T-helper 1 cell treated with Interleukin-12 subunit alpha and Interleukin-12 subunit beta and Interleukin-4 antibody, amounts not matched to agents 30 ng/mL and 1 ng/mL, for 36 hours (primary cell): ENCODE data around the gene RNGTT. TPM values are rescaled to one million over a fixed set of nuclear protein-coding genes. Genes with fewer than 3 reads are reported as not detected.
"Not testable (repeated sequence)": the region's sequence is repeated elsewhere in the genome, so short reads cannot be mapped to it uniquely, and the experiment has no call there.

Experiments
- intact Hi-C: fragments of 100-400 bp; cut with micrococcal nuclease; formaldehyde crosslinking; loops from one replicate; pipeline ENCODE4 v1.15.1; 2024
- total RNA-seq: library from RNA; stranded (reverse); gene quantifications from 2 replicates; pipeline ENCODE4 v1.2.3, GENCODE V29; 2022

Gene RNGTT
- total RNA-seq, 1 donor from 2014 or later, result 24.4 TPM

DNA sequence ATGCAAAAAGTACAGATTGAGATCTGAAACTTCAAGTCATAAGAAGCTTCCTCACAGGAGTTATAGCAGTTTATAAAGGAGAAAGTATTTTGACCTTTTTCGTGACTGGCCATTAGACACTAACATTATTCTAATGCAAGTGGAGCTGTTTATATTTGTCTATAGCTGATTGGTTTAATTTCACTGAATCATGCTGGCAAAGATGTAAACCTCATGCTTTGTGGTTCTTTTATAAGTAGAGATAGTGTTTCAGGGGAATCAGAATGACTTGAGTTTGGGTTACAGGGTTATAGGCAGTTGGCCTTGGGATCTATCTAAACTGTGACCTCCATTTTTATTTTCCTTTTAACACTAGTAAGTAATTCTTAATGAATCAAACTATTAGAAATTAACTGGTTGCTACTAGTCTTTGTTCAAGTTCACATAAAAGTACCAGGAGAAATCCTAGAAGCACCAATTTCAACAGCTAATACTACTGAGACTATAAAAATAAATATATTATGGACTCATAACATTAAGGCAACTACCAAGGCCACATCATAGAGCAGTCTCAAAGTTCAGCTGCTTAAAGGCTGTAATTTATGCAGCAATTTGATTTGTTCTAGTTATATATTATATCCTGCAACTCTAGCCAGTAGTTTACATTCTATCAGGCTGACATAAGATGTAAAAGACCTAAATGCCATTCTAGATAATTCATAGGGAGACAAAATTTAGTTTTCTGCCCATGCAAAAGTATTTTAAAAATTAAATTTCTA is 94.0 kb downstream of the RNGTT start:
- intact Hi-C loops, result loop anchor here (1.0 to 10.0 kb wide), 11 partner anchors 88 to 1802 kb away; partner anchors contain the start of genes AKIRIN2, CNR1, SLC35A1 and ZNF292

DNA sequence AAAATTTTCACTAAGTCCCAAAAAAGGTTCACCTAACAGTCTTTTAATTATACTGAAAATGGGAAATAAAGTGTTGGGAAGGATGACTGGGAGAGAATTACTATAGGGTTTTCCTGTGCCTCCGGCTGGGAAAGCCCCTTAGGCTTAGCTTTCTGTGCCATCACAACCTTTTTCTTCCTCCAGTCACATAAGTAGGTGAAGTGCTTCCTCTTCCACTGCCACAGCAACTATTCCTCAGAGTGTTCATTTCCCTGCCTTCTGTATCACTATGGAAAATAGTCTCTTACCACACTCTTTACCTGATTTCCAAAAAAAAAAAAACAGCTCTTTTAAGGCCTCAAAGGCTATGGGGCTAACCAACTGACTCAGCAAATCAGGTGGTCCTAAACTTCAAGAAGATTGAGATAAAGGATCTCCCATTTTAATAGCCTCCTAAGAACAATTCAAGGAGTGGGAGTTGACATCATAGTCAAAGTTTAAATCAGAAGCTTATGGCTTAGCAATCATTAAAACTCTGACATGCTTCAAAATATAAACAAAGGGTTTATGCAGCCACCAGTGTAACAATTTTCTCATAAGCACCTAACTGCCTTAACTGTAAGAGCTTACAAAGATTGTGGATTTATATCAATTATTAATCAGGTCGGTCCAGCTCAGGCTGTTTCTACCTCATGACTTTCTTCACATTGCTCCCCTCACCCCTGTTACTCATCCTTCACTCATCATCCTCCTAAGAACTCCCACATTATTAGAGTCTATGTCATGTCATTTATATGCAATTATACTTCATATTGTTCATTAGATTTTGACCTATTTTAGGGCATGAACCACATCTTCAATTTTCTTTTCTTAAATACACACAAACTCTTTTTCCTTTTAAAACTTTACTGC is 95.3 kb downstream of the RNGTT start:
- intact Hi-C loops, result loop anchor here (5.0 to 10.0 kb wide), 2 partner anchors 703 to 1711 kb away; partner anchors contain the start of genes CNR1 and ZNF292

DNA sequence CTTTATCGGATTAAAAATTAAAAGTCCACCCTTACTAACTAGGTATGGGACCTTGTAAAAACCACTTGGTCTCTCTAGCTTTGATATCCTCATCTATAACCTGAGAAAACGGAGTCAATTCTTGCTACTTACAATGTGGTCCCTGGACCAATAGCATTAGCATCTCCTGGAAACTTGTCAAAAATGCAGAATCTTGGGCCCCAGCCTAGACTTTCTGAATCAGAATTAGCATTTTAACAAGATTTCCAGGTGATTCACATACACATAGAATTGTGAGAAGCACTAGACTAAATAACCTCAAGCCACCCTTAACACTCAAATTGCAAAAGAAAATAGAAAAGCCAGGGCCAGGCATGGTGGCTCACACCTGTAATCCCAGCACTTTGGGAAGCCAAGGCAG is 96.6 kb downstream of the RNGTT start:
- intact Hi-C loops, result loop anchor here (5.0 to 10.0 kb wide), 2 partner anchors 702 to 1710 kb away; partner anchors contain the start of genes CNR1 and ZNF292

DNA sequence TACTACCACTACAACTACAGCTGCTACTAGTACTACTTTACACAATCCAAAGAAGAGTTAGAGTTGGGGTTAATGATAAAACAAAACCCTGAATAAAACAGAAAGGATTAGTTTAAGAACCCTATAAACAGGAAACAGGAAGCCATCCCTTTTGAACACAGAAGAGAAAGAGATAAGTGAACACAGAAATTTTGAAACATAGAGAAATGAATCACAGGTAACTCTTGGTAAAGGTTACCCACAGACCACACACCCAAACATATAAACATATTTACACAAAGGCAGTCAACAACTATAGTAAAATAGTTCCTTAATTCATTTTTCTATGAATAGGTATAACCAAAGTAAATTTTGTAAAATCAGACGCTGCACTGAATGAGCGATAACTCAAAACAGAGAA is 98.1 kb downstream of the RNGTT start:
- intact Hi-C loops, result loop anchor here (1.0 to 10.0 kb wide), 3 partner anchors 700 to 1708 kb away; partner anchors contain the start of genes CNR1 and ZNF292

DNA sequence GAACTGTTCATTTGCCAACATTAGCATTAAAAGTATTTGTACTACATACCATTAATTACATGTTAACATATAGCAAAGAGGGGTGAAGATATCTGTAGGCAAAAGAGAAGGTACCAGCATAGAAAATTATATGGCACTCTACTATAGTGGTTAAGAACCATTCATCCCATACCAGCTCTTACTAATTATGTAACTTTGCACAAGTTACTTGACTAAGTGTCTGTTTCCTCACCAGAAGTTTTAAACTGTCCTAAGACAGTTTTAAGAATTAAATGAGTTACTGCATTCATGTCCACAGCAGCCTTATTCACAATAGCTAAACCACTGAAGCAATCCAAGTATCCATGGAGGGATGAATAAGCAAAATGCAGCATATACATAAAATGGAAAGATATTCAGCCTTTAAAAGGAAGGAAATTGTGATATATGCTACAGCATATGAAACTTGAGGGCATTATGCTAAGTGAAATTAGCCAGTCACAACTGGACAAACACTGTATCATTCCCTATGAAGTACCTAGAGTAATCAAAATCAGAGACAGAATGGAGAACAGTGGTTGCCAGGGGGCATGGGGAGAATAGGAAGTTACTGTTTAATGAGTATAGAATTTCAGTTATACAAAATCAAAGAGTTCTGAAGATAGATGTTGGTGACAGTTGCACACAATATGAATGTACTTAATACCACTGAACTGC is 98.9 kb downstream of the RNGTT start:
- intact Hi-C loops, result loop anchor here (1.0 to 10.0 kb wide), 3 partner anchors 700 to 1707 kb away; partner anchors contain the start of genes CNR1 and ZNF292

GRCh38 chr6:88860310-88860709 is 103.1 kb downstream of the RNGTT start:
- intact Hi-C loops, result loop anchor here (10.0 kb wide), 1 partner anchor 696 kb away; the partner anchor contains the start of gene CNR1

- intact Hi-C loops, result no loop called here
These were observed 105.0 kb downstream of the RNGTT start for GRCh38 chr6:88858455-88858854.

DNA sequence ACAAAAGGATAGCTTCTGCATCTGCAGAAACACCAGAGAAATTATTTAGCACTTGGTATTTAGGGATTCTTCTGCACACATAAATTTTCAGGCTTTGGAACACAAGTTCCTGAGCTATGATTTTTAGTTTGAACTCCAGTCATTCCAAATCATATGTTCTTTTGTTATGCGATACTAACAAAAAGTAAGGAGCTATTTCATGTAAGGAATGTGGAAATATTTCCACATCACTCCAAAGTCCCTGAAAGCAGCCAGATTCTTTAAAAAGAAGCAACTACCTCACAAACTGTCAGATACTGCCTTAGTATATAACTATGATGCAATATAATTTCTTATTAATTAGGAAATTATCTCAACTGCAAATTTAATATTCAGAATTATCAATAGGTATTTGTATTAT is 106.9 kb downstream of the RNGTT start:
- intact Hi-C loops, result no loop called here

GRCh38 chr6:88855541-88856147 is 107.8 kb downstream of the RNGTT start:
- intact Hi-C loops, result no loop called here

DNA sequence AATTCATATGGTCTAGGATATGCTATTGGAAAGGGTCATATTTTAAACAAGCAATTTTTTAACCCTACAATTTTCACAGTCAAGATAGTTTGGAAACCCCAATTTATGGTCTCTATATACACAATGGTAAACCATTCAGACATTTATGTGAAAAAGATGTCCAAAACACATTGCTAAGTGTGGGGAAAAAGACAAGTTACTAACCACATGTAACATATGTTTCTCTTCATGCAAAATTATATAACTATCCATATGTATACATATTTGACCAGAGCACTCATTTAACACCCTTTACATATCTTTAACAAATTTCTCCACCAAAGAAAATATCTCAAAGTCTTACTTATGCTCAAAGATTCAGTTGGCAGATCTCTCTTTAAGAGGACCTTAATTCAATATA is 110.6 kb downstream of the RNGTT start:
- intact Hi-C loops, result no loop called here

DNA sequence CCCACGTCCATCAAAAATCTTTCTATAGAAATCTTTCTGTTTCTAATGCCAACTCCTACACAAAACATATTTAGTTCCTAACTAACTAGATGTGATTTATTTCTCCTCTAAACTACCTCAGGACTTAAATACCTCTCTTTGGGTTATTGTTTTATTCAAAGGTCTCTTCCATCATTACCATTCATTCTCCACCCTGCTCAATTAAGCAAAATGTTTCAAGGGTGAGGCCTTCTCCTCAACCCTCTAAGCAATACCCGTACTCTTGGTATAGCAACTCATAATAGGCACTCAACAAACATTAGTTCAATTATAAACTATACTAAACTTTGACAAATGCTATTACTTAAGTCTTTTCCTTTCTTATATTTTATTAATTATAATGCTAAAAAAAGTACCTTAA is 111.4 kb downstream of the RNGTT start:
- intact Hi-C loops, result no loop called here

- intact Hi-C loops, result no loop called here
These were observed 114.5 kb downstream of the RNGTT start for GRCh38 chr6:88848870-88849269.

GRCh38 chr6:88843040-88843439 is 120.4 kb downstream of the RNGTT start:
- intact Hi-C loops, result no loop called here

DNA sequence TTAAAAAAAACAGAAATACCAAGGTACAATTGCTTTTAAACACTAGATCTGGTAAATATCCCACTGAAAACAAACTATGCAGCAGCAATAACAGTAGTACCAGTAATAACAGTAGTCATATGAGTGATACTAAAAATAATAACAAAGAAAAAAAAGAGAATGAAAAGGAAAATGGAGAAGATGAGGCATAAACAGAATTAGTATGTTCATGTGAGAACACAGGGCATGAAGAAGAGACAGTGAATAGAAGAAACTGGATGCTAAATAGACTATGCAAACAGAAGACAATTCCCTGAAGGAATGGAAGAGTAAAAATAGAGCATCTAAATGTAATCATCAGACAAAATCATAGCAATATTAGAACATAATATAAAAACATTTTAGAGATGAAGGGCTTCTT is 121.1 kb downstream of the RNGTT start:
- intact Hi-C loops, result no loop called here

GRCh38 chr6:88840796-88841539 is 122.5 kb downstream of the RNGTT start:
- intact Hi-C loops, result no loop called here

- intact Hi-C loops, result no loop called here
These were observed 123.1 kb downstream of the RNGTT start for GRCh38 chr6:88840289-88840688.

GRCh38 chr6:88839280-88839679 is 124.1 kb downstream of the RNGTT start:
- intact Hi-C loops, result no loop called here

GRCh38 chr6:88835210-88835609 is 128.2 kb downstream of the RNGTT start:
- intact Hi-C loops, result no loop called here

- intact Hi-C loops, result not testable (repeated sequence)
These were observed 130.3 kb downstream of the RNGTT start for GRCh38 chr6:88833071-88833470.

- intact Hi-C loops, result not testable (repeated sequence)
These were observed 135.8 kb downstream of the RNGTT start for GRCh38 chr6:88827599-88827998.
